ENCODE data around the gene SPEM2. TPM values are rescaled to one million over a fixed set of nuclear protein-coding genes. Genes with fewer than 3 reads are reported as not detected.

SPEM2 gene
- total and polyA plus RNA-seq, 2 donors (not counting 1 experiment from before 2014, with no cell fraction given), result not detected

DNA sequence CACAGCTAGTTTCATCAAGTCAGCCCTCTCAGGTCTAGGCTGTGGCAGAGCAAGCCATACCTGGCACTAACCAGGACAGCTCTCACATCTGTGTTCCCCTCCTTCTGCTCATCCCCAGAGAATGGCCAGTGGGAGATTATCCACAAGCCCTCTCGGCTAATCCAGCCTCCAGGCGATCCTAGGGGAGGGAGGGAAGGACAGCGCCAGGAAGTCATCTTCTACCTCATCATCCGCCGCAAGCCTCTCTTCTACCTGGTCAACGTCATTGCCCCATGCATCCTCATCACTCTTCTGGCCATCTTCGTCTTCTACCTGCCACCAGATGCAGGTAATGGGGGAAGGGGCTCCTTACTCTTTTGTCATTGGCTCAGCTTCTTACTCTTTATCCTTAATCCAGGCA is 23.0 kb downstream of the SPEM2 start:
- no peak overlapping the region for H3K4me3 ChIP-seq (replicated peaks in 1 of 4; ENCODE audit: control extremely low read depth in 1 of 4, insufficient read depth in 1 of 4, low read depth in 3 of 4, low read length in 4 of 4)
- peaks cover 6% of the 10 kb centered on the region for H3K4me1 ChIP-seq (ENCODE audit: control insufficient read depth, extremely low read depth, insufficient read depth, low read length)
- no peaks in the 10 kb centered on the region for H3K79me2 ChIP-seq (ENCODE audit: control insufficient read depth, insufficient read depth, low read length)
- H4K20me1 ChIP-seq (ENCODE audit: control insufficient read depth, extremely low read depth, insufficient read depth, low read length), result no peaks in the 10 kb centered on the region
- DNase-seq (ENCODE audit: low read depth in 2 of 2), result no peak
- H3K9ac ChIP-seq (ENCODE audit: insufficient read depth, low read length), result no peak overlapping the region
- H3K36me3 ChIP-seq (ENCODE audit: control insufficient read depth, insufficient read depth, low read length), result no peaks in the 10 kb centered on the region
- no peak overlapping the region for H3K27ac ChIP-seq (ENCODE audit: insufficient read depth, low read length)
- H2AFZ ChIP-seq (ENCODE audit: low read length), result no peak overlapping the region
- no peaks in the 10 kb centered on the region for H3K9me3 ChIP-seq (ENCODE audit: control insufficient read depth, insufficient read depth, low read depth, low read length)
- peaks cover 16% of the 10 kb centered on the region for H3K27me3 ChIP-seq (ENCODE audit: control insufficient read depth, insufficient read depth, low read length)
- H3K4me2 ChIP-seq (ENCODE audit: extremely low read depth, insufficient read depth, low read length), result no peak overlapping the region
- TF ChIP-seq EZH2 (IDR thresholded peaks at IDR 0.05; ENCODE audit: low read length, missing control alignments), result no peak
- TF ChIP-seq, protein P1, sequence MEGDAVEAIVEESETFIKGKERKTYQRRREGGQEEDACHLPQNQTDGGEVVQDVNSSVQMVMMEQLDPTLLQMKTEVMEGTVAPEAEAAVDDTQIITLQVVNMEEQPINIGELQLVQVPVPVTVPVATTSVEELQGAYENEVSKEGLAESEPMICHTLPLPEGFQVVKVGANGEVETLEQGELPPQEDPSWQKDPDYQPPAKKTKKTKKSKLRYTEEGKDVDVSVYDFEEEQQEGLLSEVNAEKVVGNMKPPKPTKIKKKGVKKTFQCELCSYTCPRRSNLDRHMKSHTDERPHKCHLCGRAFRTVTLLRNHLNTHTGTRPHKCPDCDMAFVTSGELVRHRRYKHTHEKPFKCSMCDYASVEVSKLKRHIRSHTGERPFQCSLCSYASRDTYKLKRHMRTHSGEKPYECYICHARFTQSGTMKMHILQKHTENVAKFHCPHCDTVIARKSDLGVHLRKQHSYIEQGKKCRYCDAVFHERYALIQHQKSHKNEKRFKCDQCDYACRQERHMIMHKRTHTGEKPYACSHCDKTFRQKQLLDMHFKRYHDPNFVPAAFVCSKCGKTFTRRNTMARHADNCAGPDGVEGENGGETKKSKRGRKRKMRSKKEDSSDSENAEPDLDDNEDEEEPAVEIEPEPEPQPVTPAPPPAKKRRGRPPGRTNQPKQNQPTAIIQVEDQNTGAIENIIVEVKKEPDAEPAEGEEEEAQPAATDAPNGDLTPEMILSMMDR (conservative IDR thresholded peaks at IDR 0.05 in 1 of 2, IDR thresholded peaks at IDR 0.05 in 1 of 2; ENCODE audit: low read depth in 1 of 2, low read length in 2 of 2), result no peak

DNA sequence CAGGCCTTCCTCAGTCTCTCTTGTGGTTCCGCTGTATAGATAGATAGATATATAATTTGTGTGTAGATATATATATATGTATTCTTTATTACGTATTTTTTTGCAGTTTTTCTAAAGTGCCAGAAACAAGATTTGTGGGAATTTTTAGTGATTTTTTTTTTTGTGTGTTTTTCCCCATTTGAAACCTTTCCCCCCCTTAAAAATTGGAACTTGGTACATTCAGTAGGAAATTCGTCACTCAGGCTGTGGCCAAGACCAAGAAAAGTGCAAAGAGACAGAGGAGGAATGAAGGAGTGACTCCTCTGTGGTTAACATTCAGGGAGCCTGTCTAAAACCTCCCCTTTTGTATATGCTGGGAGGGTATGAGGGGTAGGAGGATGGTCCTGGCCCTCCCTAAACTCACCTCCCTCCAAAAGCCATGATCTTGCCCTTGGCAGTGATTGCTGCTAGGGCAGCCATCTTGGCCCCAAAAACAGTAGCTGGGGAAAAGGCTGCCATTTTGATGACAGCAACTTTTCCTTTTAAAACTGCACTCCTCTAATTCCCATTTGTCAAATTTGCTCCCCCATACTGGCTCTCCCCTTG is 34.6 kb downstream of the SPEM2 start:
- H3K4me2 ChIP-seq (ENCODE audit: extremely low read depth, insufficient read depth, low read length), result no peak overlapping the region
- no peak overlapping the region for H3K9ac ChIP-seq (ENCODE audit: insufficient read depth, low read length)
- no peak overlapping the region for H2AFZ ChIP-seq (ENCODE audit: low read length)
- H3K27ac ChIP-seq (ENCODE audit: insufficient read depth, low read length), result no peak overlapping the region
- H3K4me3 ChIP-seq (replicated peaks in 1 of 4; ENCODE audit: control extremely low read depth in 1 of 4, insufficient read depth in 1 of 4, low read depth in 3 of 4, low read length in 4 of 4), result no peak overlapping the region
- peak in 1 of 2 donors; percentile 37 for DNase-seq (ENCODE audit: low read depth in 2 of 2)
- H4K20me1 ChIP-seq (ENCODE audit: control insufficient read depth, extremely low read depth, insufficient read depth, low read length), result no peaks in the 10 kb centered on the region
- no peaks in the 10 kb centered on the region for H3K4me1 ChIP-seq (ENCODE audit: control insufficient read depth, extremely low read depth, insufficient read depth, low read length)
- H3K9me3 ChIP-seq (ENCODE audit: control insufficient read depth, insufficient read depth, low read depth, low read length), result no peaks in the 10 kb centered on the region
- H3K79me2 ChIP-seq (ENCODE audit: control insufficient read depth, insufficient read depth, low read length), result no peaks in the 10 kb centered on the region
- no peaks in the 10 kb centered on the region for H3K27me3 ChIP-seq (ENCODE audit: control insufficient read depth, insufficient read depth, low read length)
- TF ChIP-seq, protein P1 (conservative IDR thresholded peaks at IDR 0.05 in 1 of 2, IDR thresholded peaks at IDR 0.05 in 1 of 2; ENCODE audit: low read depth in 1 of 2, low read length in 2 of 2), result no peak
- no peak for TF ChIP-seq EZH2 (IDR thresholded peaks at IDR 0.05; ENCODE audit: low read length, missing control alignments)
- H3K36me3 ChIP-seq (ENCODE audit: control insufficient read depth, insufficient read depth, low read length), result peaks cover 18% of the 10 kb centered on the region

DNA sequence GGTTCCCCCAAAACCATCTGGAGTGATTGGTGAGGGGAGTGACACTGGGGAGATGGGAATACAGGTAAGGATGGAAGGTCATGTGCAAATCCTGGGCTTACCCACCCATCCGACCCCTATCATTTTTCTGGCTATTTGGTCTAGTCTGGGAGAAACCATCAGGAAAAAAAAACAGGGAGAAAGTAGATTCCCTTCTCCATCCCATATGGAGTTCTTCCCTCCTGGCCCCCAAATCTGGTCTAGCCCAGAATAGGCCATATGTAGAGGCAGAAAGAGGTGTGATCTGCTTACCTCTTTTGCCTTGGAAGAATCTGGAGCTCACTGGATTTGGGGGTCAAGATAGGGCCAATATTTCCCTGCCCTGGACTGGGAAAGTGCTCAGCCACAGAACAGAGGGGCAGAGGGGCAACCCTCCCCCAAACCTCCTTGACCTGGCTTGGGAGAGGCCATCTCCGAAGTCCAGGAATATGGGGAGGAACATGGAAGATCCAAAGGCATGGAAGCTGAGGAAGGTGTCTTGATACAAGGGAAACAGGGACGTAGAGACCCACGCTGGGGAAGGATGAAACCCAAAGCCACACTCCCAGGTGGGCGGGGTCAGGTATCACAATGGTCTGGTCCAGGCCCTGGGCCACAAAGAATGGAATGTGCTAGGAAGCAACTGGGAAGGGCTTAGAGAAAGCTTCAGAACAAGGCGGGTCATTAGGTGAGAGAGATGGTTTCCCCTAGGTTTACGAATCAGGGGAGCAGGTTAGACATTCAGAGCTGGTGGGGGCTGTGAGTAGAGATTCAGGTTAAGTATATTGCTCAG is 35.6 kb downstream of the SPEM2 start:
- peaks cover 22% of the 10 kb centered on the region for H3K36me3 ChIP-seq (ENCODE audit: control insufficient read depth, insufficient read depth, low read length)
- no peaks in the 10 kb centered on the region for H4K20me1 ChIP-seq (ENCODE audit: control insufficient read depth, extremely low read depth, insufficient read depth, low read length)
- H3K79me2 ChIP-seq (ENCODE audit: control insufficient read depth, insufficient read depth, low read length), result no peaks in the 10 kb centered on the region
- no peak for TF ChIP-seq EZH2 (IDR thresholded peaks at IDR 0.05; ENCODE audit: low read length, missing control alignments)
- TF ChIP-seq, protein P1 (conservative IDR thresholded peaks at IDR 0.05 in 1 of 2, IDR thresholded peaks at IDR 0.05 in 1 of 2; ENCODE audit: low read depth in 1 of 2, low read length in 2 of 2), result no peak
- H3K4me2 ChIP-seq (ENCODE audit: extremely low read depth, insufficient read depth, low read length), result no peak overlapping the region
- H3K4me1 ChIP-seq (ENCODE audit: control insufficient read depth, extremely low read depth, insufficient read depth, low read length), result no peaks in the 10 kb centered on the region
- H3K9ac ChIP-seq (ENCODE audit: insufficient read depth, low read length), result no peak overlapping the region
- no peak overlapping the region for H2AFZ ChIP-seq (ENCODE audit: low read length)
- no peaks in the 10 kb centered on the region for H3K27me3 ChIP-seq (ENCODE audit: control insufficient read depth, insufficient read depth, low read length)
- H3K27ac ChIP-seq (ENCODE audit: insufficient read depth, low read length), result no peak overlapping the region
- DNase-seq (ENCODE audit: low read depth in 2 of 2), result no peak
- no peaks in the 10 kb centered on the region for H3K9me3 ChIP-seq (ENCODE audit: control insufficient read depth, insufficient read depth, low read depth, low read length)
- no peak overlapping the region for H3K4me3 ChIP-seq (replicated peaks in 1 of 4; ENCODE audit: control extremely low read depth in 1 of 4, insufficient read depth in 1 of 4, low read depth in 3 of 4, low read length in 4 of 4)

All from fibroblast of lung (primary cell).